GM19023 (cell line): ENCODE results near the gene PDE1C.
A peak's percentile ranks its signal among the peaks of the same experiment; 100 is the strongest.

Source experiments
- ATAC-seq: cut with Tn5 transposase; IDR thresholded peaks from one replicate; pipeline ENCODE4 v1.9.1; 2021; ENCODE audit warnings: mild to moderate bottlenecking, moderate library complexity; ENCODE audit not compliant: unreplicated experiment

PDE1C gene

DNA sequence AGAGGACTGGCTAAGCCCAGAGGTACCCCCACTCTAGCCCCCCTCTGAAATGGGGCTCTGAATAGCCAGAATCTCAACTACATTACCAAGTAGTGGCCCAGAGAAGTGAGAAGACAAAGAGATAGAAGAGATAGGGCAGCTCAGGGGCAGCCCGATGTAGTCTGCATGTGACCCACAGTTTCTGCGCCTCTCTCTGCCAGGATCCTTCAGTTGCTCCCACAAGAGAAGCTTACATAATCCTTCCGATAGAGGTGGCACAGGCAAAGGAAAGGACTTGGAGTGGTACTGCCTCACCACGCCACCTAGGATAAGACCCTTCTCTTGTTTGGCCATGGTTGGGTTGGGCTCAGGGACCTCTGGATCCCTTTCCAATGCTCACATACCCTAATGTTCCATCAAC is 5.4 kb upstream of the PDE1C start:
- no peak for ATAC-seq

GRCh38 chr7:32074787-32075585 is 4.8 kb upstream of the PDE1C start:
- no peak for ATAC-seq

DNA sequence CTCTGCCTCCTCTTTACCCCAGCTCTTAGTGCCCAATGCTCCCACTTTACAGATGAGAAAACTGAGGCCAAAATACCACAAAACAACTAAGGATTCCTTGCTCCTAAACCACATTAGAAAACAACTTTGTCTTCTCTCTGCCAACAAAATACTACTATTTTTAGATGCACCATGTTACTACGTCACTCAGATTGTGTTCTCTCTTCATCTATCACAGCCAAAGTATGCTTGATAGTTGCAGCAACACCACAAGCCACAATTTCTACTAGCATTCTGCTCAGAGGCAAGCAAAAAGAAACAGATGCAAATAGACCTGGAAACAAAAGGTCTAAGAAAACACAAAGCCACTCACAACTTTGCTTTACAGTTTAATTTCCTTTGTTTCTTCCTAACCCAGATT is 3.3 kb upstream of the PDE1C start:
- ATAC-seq = no peak

DNA sequence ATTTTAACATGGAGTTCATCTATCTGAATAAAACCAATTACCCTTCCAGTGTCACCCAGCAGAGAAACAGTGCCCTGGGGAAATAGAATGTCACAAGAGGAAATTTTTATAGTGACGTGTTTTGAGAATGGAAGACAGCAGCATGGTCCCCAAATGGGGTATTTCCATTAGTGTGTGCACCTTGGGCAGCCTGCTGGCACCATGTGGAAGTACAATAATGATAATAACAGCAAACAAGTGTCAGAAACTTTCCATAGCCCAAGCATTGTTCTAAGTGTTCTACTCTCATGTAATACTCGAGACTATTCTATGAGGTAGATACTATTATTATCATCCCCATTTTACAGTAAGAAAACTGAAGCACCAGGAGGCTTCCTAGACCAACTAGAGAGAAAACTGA is 2.2 kb upstream of the PDE1C start:
- no peak for ATAC-seq

GRCh38 chr7:32071466-32072091 is 1.4 kb upstream of the PDE1C start:
- no peak for ATAC-seq

DNA sequence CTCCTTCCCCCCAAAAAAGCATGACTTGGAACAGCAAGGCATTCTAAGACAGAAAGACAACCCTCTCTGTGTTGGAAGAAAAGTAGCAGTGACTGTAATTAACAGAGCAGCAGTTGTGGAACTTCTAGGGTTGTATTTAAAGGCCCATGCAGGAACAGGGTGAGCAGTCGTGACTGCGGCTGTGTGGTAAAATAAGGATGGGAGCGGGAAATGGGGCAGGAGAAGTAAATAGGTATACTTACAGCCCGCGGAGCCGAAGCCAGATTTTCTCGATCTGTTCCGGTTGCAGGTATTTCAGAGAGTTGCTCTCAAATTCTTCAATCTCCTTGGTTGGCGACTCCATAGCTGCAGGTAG is 179 bp downstream of the PDE1C start:
- ATAC-seq = no peak

GRCh38 chr7:32069116-32069650 is 1.0 kb downstream of the PDE1C start:
- ATAC-seq = no peak

GRCh38 chr7:32068411-32069101 is 1.7 kb downstream of the PDE1C start:
- no peak for ATAC-seq

- no peak for ATAC-seq
These were observed 3.8 kb downstream of the PDE1C start for GRCh38 chr7:32066441-32066840.

GRCh38 chr7:32063614-32064013 is 6.6 kb downstream of the PDE1C start:
- no peak for ATAC-seq

DNA sequence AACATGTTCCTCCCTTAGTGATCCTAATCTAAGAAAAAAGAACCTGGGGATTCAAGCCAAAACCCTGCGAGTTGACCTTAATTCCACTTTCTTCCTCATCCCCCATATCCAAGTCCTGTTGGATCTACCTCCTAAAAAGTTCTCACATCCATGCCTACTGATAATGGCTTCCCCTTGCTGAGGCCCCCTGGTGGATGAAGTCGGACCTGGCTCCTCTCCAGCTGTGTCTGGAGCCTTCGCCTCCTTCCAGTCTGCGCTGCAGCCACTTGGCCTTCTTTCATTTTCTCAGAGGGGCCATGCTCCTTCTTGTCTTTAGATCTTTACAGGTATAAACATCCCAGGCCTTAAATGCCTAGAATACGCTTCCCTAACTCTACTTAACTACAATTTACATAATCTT is 8.1 kb downstream of the PDE1C start:
- ATAC-seq = no peak

DNA sequence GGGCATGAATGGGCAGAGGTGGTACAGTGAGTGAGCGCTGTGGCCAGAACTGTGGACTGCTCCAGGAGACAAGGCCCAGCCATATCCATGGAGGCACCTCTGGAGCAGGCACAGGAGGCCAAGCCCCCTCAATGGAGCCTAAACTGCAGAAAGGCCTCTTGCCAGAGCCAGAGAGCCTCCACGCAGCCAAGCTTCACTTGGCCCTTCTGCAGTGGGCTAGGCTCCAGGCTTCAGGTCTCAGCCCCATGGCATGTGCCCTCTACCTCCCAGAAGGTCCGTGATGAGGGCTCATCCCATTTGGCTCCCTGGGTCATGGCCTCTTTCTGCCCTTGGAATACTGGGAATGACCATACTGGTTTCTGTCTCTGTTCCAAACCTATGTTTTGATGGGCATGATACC is 8.9 kb downstream of the PDE1C start:
- no peak for ATAC-seq

GRCh38 chr7:32059289-32060011 is 10.8 kb downstream of the PDE1C start:
- ATAC-seq = no peak

GRCh38 chr7:32058002-32058401 is 12.2 kb downstream of the PDE1C start:
- no peak for ATAC-seq

DNA sequence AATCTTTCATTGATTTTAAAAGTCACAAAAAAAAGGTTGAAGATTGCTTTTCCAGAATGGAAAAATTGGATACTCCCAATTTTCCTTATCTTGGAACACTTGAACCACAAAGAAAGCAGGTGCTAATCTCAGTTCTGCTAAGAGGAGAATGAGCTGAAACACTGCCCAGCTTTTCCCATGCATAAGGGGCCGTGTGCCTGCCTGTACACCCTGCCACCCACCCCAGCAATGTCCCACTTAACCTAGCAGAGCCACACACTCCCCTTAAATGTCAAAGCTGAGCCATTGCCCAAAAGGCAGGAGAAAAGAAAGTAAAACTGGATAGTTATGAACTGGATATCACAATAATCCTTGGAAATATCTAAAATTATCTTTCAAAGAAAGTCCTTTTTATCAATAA is 13.4 kb downstream of the PDE1C start:
- ATAC-seq = no peak

- no peak for ATAC-seq
These were observed 17.0 kb downstream of the PDE1C start for GRCh38 chr7:32053204-32053603.

DNA sequence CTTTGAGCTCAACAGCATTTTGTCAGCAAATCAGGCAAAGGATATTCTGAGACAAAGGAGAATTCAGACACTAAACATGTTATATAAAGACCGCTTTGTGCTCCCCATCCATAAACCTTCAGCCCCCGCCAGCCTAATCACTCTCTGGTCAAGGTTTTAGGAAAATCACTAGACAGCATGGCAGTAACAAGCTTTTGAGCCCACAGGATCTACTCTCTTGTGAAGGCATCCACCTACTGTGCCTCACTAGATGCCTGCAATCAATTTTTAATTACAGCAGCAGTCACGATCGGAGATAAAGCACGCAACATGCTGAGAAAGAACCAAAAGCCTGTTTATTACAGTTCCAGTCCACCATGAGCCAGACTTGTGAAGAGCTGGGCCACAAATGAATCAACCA is 19.1 kb downstream of the PDE1C start:
- ATAC-seq = no peak

- no peak for ATAC-seq
These were observed 20.6 kb downstream of the PDE1C start for GRCh38 chr7:32049599-32049998.

- peak; percentile 47 for ATAC-seq
These were observed 21.2 kb downstream of the PDE1C start for GRCh38 chr7:32048970-32049491.

GRCh38 chr7:32047801-32048200 is 22.4 kb downstream of the PDE1C start:
- ATAC-seq = no peak

GRCh38 chr7:32047075-32047474 is 23.1 kb downstream of the PDE1C start:
- ATAC-seq = no peak
